AG09319 (cell line): ENCODE data around the gene ARFGEF3.

Source experiments
- DNase-seq: peaks from one replicate; pipeline ENCODE4 v3.0.0-alpha.2; 2010; ENCODE audit warnings: low read depth; ENCODE audit errors: extremely low read depth
- CTCF ChIP-seq: IDR thresholded peaks from 2 replicates; pipeline ENCODE4 v1.5.1; 2011; ENCODE audit warnings: low read depth, mild to moderate bottlenecking, inconsistent platforms, low read length, moderate library complexity

ARFGEF3 gene

GRCh38 chr6:138371452-138371711 lies 209.6 kb downstream of the ARFGEF3 start:
- TF ChIP-seq CTCF = no peak
- no peak for DNase-seq

DNA sequence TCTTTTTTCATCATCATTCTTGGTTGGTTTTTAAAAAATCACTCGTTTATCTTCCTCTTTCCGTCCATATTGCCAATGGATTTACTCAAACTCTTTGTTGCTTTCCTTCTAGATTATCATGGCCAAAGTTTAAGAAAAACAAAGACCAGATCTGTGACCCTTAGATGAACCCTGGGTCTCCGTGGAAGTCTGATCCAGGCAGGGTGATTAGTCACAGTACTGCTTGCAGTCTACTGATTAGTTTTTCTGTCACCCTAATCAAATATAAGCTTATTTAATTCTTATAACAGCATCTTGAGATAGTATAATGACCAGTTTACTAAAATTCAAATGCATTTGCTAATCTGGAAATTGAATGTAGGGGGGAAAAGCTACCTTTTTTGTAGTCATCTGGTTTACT lies 210.0 kb downstream of the ARFGEF3 start:
- TF ChIP-seq CTCF = no peak
- no peak for DNase-seq

DNA sequence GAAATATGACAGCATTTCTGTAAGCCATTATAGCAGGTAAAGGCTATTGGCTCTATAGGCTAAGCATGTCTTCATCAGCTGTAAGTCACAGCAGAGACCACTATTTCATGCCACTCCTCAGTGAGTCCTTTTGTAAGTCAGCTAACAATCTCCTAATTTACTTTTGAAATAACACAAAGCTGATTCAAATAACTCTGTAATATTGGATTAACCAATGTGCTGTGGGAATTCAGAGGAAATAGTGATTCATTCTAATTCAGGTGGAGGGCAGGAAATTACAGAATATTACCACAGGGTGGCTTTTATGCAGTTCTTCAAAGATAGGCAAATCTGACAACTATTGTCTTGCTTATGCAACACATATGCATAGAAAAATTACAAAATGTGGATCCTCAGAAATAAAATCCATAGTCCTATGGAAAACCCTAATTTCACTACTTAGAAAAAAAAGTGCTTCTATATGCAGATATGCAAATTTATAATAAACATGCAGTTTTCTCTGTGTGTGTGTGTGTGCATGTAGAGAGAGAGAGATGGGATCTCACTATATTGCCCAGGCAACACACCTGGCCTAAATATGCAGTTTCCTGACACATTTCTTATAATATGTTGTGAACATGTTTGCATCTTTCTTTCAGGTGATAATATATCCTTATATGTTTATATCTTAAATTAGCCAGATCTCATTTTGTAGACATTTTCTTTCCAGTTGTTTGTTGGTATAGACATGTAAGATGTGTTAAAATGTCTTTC lies 211.1 kb downstream of the ARFGEF3 start:
- no peak for TF ChIP-seq CTCF
- no peak for DNase-seq

DNA sequence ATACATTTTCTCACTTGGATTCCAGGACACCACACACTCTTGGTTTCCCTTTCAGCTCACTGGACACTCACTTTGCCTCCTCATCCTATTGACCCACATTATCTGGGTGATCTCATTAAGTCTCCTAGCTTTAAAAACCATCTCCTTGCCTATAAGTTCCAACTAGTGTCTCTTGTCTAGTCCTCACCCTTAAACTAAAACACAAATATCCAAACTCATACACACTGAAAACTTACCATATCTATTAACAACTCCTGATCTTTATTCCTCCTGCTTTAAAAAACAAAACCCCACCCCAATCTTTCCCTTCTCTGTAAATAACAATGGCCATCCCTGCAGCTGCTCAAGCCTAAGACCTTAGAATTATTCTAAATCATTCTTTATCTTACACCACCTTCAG lies 212.5 kb downstream of the ARFGEF3 start:
- no peak for TF ChIP-seq CTCF
- DNase-seq = no peak

DNA sequence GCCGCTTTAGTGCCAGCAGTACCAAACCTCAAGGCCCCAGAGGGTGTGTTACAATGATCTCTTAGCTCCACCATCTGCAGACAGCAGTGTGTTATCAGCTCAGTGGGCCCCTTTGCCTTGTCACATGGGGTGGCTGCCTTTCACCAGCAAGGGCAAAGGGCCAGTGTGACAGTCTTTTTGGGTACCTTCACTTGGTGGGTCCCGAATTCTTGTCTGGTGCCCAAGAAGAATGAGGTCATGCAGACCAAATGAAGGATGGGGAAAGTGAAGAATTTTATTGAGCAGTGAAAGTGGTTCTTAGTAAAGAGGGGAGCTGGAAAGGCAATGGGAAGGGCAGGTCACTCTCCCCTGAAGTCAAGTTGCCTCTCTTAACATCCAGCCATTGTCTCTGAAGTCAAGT lies 213.1 kb downstream of the ARFGEF3 start:
- DNase-seq = no peak
- no peak for TF ChIP-seq CTCF

DNA sequence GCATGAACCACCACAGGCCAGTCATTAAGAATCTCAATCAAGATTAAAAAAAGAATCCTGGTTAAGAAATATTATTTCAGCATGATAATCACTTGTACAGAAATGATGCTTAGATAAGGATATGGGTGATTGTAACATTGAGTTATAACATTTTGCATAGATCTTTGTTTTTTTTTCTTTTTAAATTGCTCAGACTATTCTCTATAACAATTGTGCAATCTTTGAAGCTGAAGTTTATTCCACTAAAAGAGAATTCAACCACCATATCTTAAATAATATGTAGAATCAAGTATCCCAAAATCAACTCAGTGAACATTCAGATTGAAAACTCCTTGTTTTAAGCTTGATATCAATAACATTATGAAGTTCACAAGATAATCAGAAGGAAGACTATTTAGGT lies 215.3 kb downstream of the ARFGEF3 start:
- DNase-seq = no peak
- no peak for TF ChIP-seq CTCF

DNA sequence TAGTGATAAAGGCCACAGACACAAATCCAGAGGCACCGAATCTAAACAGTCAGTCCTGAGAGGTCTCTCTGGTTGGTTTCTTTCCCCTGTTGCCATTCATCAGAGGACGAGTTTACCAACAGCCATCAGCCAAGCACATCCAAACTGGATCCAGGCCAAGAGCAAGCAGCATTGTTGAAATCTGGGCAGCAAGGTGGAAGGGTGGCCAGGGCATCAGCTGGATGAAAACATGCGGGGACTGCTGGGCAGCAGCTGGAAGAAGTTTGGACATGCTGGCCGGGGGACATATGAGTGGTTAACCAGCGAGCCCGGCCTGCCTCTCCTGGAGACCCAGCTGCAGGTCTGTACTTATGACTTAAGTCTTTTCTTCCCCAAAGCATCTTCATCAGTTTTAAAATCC lies 216.1 kb downstream of the ARFGEF3 start, which contains the start of gene SMIM28:
Gene SMIM28 (plus strand): TSS at position 62 of the 400 bp plus-strand sequence. CDS start 168 bp downstream, at position 230.
- DNase-seq = no peak
- TF ChIP-seq CTCF = no peak
